ENCODE data around the gene KCNT2. TPM values are rescaled to one million over a fixed set of nuclear protein-coding genes. Genes with fewer than 3 reads are reported as not detected.

KCNT2 gene
- total and polyA plus RNA-seq, 2 donors (not counting 3 experiments of a cell fraction or from before 2014, with no cell fraction given) = 0.46 to 1.6 TPM

DNA sequence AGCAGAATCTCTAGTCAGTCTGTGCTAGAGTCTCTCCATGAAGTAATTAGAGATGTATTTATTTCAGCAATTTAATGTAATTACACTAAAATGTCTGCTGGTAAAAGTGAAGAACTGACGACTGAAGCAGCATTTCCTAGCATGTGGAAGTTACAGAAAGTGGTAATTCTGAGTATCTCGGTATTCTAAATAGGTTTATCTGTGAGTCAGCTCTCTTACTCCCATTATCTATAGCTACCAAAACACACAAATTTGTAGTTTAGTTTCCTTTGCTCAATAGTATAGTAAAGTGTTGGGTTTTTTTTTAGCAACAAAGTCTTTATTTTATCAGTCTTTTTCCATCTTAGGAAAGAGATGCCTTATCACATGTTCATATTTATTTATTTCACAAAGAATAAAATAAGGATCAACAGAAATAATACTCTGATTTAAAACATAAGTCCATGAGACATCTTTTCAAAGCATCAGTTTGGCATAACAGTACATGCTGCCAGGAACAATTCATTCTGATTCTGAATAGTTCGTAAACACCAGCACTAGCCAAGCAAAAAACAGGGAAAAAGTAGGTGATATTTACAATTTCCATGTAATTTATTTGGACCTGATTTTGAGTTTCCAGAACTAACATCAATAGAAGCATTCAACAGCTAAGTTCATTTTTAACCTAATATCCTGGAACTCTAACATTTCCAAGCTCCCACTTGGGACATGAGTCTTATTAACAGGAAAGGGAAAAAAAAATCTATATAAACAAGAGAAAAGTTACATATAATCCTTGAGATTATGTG lies 76.3 kb downstream of the KCNT2 start:
- no peak overlapping the region for H3K4me3 ChIP-seq (replicated peaks in 1 of 3; ENCODE audit: insufficient read depth in 1 of 3, low read depth in 1 of 3, low read length in 3 of 3)
- no peaks in the 10 kb centered on the region for H3K9me3 ChIP-seq (replicated peaks; ENCODE audit: control insufficient read depth, insufficient read depth, low read length)
- intact Hi-C loops (cut with micrococcal nuclease) = no loop called here
- POLR2A ChIA-PET = no interaction called here
- DNase-seq (ENCODE audit: low read depth, low spot score) (no peak), FAIRE-seq (no peak)
- no peaks in the 10 kb centered on the region for H3K27me3 ChIP-seq (ENCODE audit: control insufficient read depth in 2 of 2, insufficient read depth in 2 of 2, low read length in 2 of 2)
- dilution Hi-C loops (cut with MboI; ENCODE audit: extremely low pct_ligation_motif_present, low sequenced_read_pairs) = no loop called here
- H3K27ac ChIP-seq (ENCODE audit: insufficient read depth, low read depth, low read length) = no peak overlapping the region
- no peaks in the 10 kb centered on the region for H3K4me1 ChIP-seq (ENCODE audit: control insufficient read depth, extremely low read depth, insufficient read depth, low read length)
- BruUV-seq (replicated peaks) = no TSS peak
- no peaks in the 10 kb centered on the region for H3K79me2 ChIP-seq (ENCODE audit: control insufficient read depth, insufficient read depth, low read length)
- TF ChIP-seq, protein P1, sequence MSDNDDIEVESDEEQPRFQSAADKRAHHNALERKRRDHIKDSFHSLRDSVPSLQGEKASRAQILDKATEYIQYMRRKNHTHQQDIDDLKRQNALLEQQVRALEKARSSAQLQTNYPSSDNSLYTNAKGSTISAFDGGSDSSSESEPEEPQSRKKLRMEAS (IDR thresholded peaks at IDR 0.05; ENCODE audit: insufficient read depth, insufficient read length) = no peak
- TF ChIP-seq, protein P2, sequence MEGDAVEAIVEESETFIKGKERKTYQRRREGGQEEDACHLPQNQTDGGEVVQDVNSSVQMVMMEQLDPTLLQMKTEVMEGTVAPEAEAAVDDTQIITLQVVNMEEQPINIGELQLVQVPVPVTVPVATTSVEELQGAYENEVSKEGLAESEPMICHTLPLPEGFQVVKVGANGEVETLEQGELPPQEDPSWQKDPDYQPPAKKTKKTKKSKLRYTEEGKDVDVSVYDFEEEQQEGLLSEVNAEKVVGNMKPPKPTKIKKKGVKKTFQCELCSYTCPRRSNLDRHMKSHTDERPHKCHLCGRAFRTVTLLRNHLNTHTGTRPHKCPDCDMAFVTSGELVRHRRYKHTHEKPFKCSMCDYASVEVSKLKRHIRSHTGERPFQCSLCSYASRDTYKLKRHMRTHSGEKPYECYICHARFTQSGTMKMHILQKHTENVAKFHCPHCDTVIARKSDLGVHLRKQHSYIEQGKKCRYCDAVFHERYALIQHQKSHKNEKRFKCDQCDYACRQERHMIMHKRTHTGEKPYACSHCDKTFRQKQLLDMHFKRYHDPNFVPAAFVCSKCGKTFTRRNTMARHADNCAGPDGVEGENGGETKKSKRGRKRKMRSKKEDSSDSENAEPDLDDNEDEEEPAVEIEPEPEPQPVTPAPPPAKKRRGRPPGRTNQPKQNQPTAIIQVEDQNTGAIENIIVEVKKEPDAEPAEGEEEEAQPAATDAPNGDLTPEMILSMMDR (IDR thresholded peaks at IDR 0.05; ENCODE audit: extremely low read depth in 1 of 2, insufficient read depth in 1 of 2, low read depth in 1 of 2, low read length in 2 of 2) = no peak
- TF ChIP-seq EZH2 (IDR thresholded peaks at IDR 0.05; ENCODE audit: borderline replicate concordance, low read depth, low read length, severe bottlenecking) (no peak), JUN (IDR thresholded peaks at IDR 0.05; ENCODE audit: borderline replicate concordance, insufficient read depth, insufficient read length, low read depth) (no peak), MYC (IDR thresholded peaks at IDR 0.05; ENCODE audit: low read depth, low read length) (no peak), GATA2 (IDR thresholded peaks at IDR 0.05; ENCODE audit: insufficient read depth, insufficient read length, low read depth, low read length) (no peak), FOS (IDR thresholded peaks at IDR 0.05; ENCODE audit: borderline replicate concordance, insufficient read depth, low read length) (no peak), POLR2AphosphoS5 (IDR thresholded peaks at IDR 0.05; ENCODE audit: insufficient read depth, low read depth, low read length) (no peak), POLR2A (IDR thresholded peaks at IDR 0.05; ENCODE audit: low read depth, low read length) (no peak)
- no peak overlapping the region for H2AFZ ChIP-seq (ENCODE audit: low read depth, low read length)
- no peaks in the 10 kb centered on the region for H4K20me1 ChIP-seq (replicated peaks; ENCODE audit: control insufficient read depth, extremely low read depth, insufficient read depth, low read length)
- no peak overlapping the region for H3K9ac ChIP-seq (replicated peaks; ENCODE audit: extremely low read depth, insufficient read depth, low read length)
- CTCF ChIA-PET = no interaction called here
- no peaks in the 10 kb centered on the region for H3K36me3 ChIP-seq (ENCODE audit: control insufficient read depth in 2 of 2, extremely low read depth in 1 of 2, insufficient read depth in 2 of 2, low read length in 2 of 2)
- no peaks in the 10 kb centered on the region for H3K9me1 ChIP-seq (replicated peaks; ENCODE audit: control insufficient read depth, extremely low read depth, insufficient read depth, low read length)
- no peak overlapping the region for H3K4me2 ChIP-seq (ENCODE audit: insufficient read depth, low read length)
